HG03039 (cell line): ENCODE results near the gene SCO2.
A peak's percentile ranks its signal among the peaks of the same experiment; 100 is the strongest.

Experiments
- ATAC-seq: cut with Tn5 transposase; IDR thresholded peaks from one replicate; pipeline ENCODE4 v1.9.1; 2021; ENCODE audit warnings: mild to moderate bottlenecking, moderate library complexity; ENCODE audit not compliant: unreplicated experiment

Gene SCO2

GRCh38 chr22:50482107-50483074, 43.0 kb downstream of the SCO2 start:
- ATAC-seq = no peak

- ATAC-seq = no peak
These were observed 43.8 kb downstream of the SCO2 start, which contains the start of gene ADM2 for GRCh38 chr22:50481440-50482106. Gene ADM2, plus strand, starts transcription at chr22:50481543. Its CDS starts 305 bp downstream, at chr22:50481848.

DNA sequence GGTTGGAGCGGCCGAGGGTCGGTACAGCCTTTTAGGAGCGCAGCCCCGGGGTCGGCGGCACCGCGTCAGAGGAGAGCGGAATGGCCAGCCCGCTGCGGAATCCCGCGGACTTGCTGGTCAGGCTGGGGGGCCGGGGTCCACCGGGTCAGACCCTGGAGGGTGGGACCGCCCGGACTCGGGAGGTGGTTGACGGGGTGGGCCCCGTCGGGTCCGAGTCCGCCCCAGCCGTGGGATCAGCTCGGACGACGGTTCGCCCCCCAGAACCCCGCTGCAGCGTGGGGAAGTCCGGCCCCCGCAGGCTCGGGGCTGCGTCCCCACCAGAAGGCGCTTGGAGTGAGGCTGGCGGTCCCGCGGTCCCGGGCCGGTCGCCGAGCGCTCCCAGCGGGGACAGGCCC, 44.4 kb downstream of the SCO2 start:
- ATAC-seq = no peak

- ATAC-seq = no peak
These were observed 45.7 kb downstream of the SCO2 start for GRCh38 chr22:50479721-50480120.

GRCh38 chr22:50477923-50478322, 47.5 kb downstream of the SCO2 start:
- ATAC-seq = no peak

GRCh38 chr22:50476868-50477267, 48.5 kb downstream of the SCO2 start:
- ATAC-seq = no peak

DNA sequence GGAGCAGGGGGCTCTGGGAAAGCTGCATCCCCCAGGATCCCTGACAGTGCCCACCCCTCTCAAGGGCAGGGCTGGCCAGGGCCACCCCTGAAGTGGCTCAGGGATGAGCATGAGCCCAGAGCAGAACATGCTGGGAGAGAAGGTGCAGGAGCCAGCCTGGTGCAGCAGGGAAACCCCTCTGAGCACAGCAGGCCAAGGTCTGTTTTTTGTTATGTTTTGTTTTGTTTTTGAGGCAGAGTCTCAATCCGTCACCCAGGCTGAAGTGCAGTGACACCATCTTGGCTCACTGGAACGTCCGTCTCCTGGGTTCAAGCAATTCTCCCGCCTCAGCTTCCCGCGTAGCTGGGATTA, 49.8 kb downstream of the SCO2 start:
- ATAC-seq = no peak

- ATAC-seq = peak; percentile 68
These were observed 50.4 kb downstream of the SCO2 start, which contains the start of gene SBF1 for GRCh38 chr22:50474710-50475651. Gene SBF1, minus strand, starts transcription at chr22:50475035. Its CDS starts 195 bp downstream, at chr22:50474840.

DNA sequence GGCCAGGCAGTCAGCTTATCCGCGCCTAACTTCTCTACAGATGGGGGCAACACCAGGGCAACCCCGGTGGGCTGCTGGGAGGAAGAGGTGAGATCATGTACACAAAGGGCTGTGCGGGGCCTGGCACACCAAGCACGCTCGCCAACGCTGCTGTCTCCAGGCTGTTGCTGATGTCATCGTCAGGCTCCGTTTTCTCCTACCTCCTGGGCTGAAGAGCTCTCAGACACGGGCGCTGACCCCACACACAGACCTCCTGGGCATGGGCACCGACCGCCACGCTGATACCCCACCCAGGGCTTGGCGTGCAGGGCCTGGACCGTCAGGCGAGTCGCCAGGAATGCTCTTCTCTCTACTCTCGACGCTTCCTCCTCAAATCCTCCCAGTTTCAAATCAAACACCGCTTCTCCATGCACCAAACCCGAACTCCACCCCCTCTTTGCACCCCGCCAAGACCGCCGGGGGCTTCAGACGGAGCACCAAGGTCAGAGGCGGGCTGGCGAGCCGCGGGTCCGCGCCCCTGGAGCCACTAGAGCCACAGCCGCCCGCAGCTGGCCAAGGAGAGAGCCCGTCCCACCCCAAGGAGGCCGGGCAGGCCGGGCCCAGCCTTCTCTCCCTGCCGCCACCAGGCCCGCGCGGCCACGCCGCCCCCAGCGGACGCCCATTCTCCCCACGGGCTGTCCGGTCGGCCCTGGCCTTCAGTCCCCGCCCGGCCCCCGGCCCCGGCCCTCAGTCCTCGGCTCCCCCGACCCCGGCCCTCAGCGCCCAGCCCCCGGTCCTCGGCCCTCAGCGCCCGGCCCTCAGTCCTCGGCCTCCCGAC, 51.3 kb downstream of the SCO2 start:
- ATAC-seq = no peak
